Measurements from ENCODE around the gene GGA2.

GRCh38 chr16:23504453-23505179 lies 5.7 kb downstream of the GGA2 start:
- no peak for TF ChIP-seq CTCF (IDR thresholded peaks at IDR 0.05)
- no peak for TF ChIP-seq POLR2AphosphoS5 (IDR thresholded peaks at IDR 0.05)
- no peak for TF ChIP-seq POLR2A (IDR thresholded peaks at IDR 0.05)
- no peak for TF ChIP-seq EP300 (IDR thresholded peaks at IDR 0.05)

Measured in sigmoid colon (tissue), 4 donors.